Psoas muscle (tissue), 8 donors: Measurements from ENCODE around the gene DAZL. TPM values are rescaled to one million over a fixed set of nuclear protein-coding genes. Genes with fewer than 3 reads are reported as not detected.

Source experiments
- ATAC-seq, 4 donors: fragments of 200-7000 bp; cut with Tn5 transposase; one replicate each; pipeline ENCODE4 v1.9.1; 2020; ENCODE audit warnings: moderate library complexity in 3 of 4, mild to moderate bottlenecking in 2 of 4
- DNase-seq, 2 donors: peaks; one replicate each; pipeline ENCODE4 v3.0.0-alpha.2; 2020
- H3K27ac ChIP-seq: fragments of 200-600 bp; one replicate; pipeline ENCODE4 v1.8.0; 2022
- H3K27me3 ChIP-seq, 3 donors: fragments of 200-600 bp in 1 of 3; one replicate each; pipeline versions ENCODE4 v1.6.1 to v1.8.0; 2013 to 2022; ENCODE audit warnings: low read length in 2 of 3, mild to moderate bottlenecking in 2 of 3, moderate library complexity in 1 of 3; ENCODE audit not compliant: insufficient read depth in 3 of 3
- H3K36me3 ChIP-seq, 2 donors: fragments of 200-600 bp in 1 of 2; one replicate each; pipeline versions ENCODE4 v1.6.1 to v1.8.0; 2013 to 2022; ENCODE audit warnings: low read depth in 1 of 2, mild to moderate bottlenecking in 1 of 2, moderate library complexity in 1 of 2; ENCODE audit not compliant: insufficient read depth in 1 of 2
- H3K4me1 ChIP-seq: fragments of 200-600 bp; one replicate; pipeline ENCODE4 v1.8.0; 2022
- H3K4me3 ChIP-seq: fragments of 200-600 bp; one replicate; pipeline ENCODE4 v1.8.0; 2022; ENCODE audit warnings: mild to moderate bottlenecking
- H3K9me3 ChIP-seq: fragments of 200-600 bp; one replicate; pipeline ENCODE4 v1.8.0; 2022
- CTCF ChIP-seq: fragments of 200-600 bp; IDR thresholded peaks from one replicate; pipeline ENCODE4 v1.8.0; 2022; ENCODE audit warnings: antibody characterized with exemption
- WGBS, 3 donors: extraction: QIAGEN DNeasy Blood & Tissue Kit; methylation state at CpG; one replicate each; pipeline versions ENCODE4 v1.1.6 to v1.1.7; 2013; 5-methylcytosine and 5-hydroxymethylcytosine counted together
- intact Hi-C, 2 donors: fragments of 100-400 bp; cut with DNase I; formaldehyde crosslinking; loops; one replicate each; pipeline versions ENCODE4 v1.11.0 to v1.14.2; 2022
- polyA plus RNA-seq, 3 donors: library from polyadenylated mRNA; stranded (reverse); fragments of 200-250 nt; gene quantifications; one replicate each; pipeline ENCODE4 v1.2.3, GENCODE V29; 2013
- total RNA-seq, 4 donors: library from RNA; stranded (reverse); fragmentation: NEBNext Ultra II Directional in 2 of 4; extraction: Animal tissue kit (Norgen Biotek cat#: 25700) in 2 of 4; gene quantifications; one replicate each; pipeline versions ENCODE4 v1.2.1 to v1.2.4, GENCODE V29; 2021 to 2023
- donor health status: healthy with polysubstance abuse.
- donor health status: DM: no; HTN: no; CAD: no; lungs with moderate emphysema.
- donor health status: Bipolar disorder and iron deficiency.
- donor health status: healthy.
- donor health status: DM: yes; HTN: yes; CAD: no.
- donor health status: DM: no; HTN: no; CAD: no.
- donor health status: DM: no; HTN: no; CAD: no.
- donor health status: DM: yes; HTN: yes; CAD: no.

The DAZL gene
- total and polyA plus RNA-seq, 7 donors, result not detected

- Histone ChIP-seq H3K27ac (peak overlapping the region; percentile 46), H3K4me3 (no peak overlapping the region), H3K27me3 (no peaks in the 10 kb centered on the region), H3K4me1 (peaks cover 4% of the 10 kb centered on the region), H3K36me3 (no peaks in the 10 kb centered on the region), H3K9me3 (no peaks in the 10 kb centered on the region)
- intact Hi-C loops, result no loop called here
- no peak for TF ChIP-seq CTCF
- WGBS, 3 donors, result 71 to 81% (median 73%) methylated on average over 10 of the region's 10 CpGs
- ATAC-seq (peak in 1 of 4 donors; percentile 22), DNase-seq (no peak)
Measured at GRCh38 chr3:16545413-16546185, 59.6 kb downstream of the DAZL start.

DNA sequence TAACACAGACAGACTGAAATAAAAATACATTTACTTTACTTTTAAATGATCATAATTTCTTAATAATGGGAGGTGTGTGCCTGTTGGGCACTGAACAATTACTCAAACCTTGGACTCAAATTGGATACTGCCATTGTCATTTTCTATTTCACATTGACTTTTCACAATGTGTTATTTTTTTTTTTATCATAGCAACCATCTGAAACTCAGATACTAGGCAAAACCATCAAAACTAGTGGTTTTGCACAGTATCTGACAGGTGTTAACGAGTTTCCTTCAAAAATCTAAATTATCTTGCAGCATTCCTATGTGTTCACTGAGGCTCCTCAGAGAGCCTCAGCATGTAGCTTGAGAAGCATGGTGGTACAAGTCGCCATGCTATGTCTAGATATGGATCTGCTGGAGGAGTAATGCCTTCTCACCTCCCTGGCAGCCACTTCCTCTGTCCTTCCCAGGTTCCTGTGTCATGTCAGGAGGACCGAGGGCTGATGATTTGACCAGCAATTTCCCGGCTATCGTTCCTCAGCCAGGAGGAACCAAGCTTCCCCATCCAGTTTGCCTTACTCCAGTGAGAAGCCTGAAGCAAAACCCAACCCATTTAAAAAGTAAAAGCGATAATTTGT, 61.9 kb downstream of the DAZL start:
- 85 to 87% (median 85%) methylated on average over 6 of the region's 6 CpGs for WGBS, 3 donors
- Histone ChIP-seq H3K4me1 (no peaks in the 10 kb centered on the region), H3K27ac (no peak overlapping the region), H3K4me3 (no peak overlapping the region), H3K36me3 (no peaks in the 10 kb centered on the region), H3K27me3 (no peaks in the 10 kb centered on the region), H3K9me3 (no peaks in the 10 kb centered on the region)
- no peak for ATAC-seq
- intact Hi-C loops, result no loop called here
- no peak for TF ChIP-seq CTCF
- no peak for DNase-seq

GRCh38 chr3:16538507-16538906, 66.7 kb downstream of the DAZL start:
- no peak for ATAC-seq
- 79 to 84% (median 80%) methylated on average over 4 of the region's 4 CpGs for WGBS, 3 donors

GRCh38 chr3:16536996-16537395, 68.2 kb downstream of the DAZL start:
- WGBS, 3 donors, result 75 to 76% (median 75%) methylated on average over 3 of the region's 3 CpGs
- Histone ChIP-seq H3K36me3 (no peaks in the 10 kb centered on the region), H3K9me3 (no peaks in the 10 kb centered on the region), H3K4me3 (no peak overlapping the region), H3K4me1 (peaks cover 3% of the 10 kb centered on the region), H3K27me3 (no peaks in the 10 kb centered on the region), H3K27ac (no peak overlapping the region)
- TF ChIP-seq CTCF, result no peak
- ATAC-seq (no peak), DNase-seq (no peak)
- intact Hi-C loops, result no loop called here

More at GRCh38 chr3:16538507-16538906, 66.7 kb downstream of the DAZL start:
- Histone ChIP-seq H3K27me3 (no peaks in the 10 kb centered on the region), H3K4me1 (peaks cover 1% of the 10 kb centered on the region), H3K36me3 (no peaks in the 10 kb centered on the region), H3K9me3 (no peaks in the 10 kb centered on the region), H3K27ac (no peak overlapping the region), H3K4me3 (no peak overlapping the region)
- intact Hi-C loops, result no loop called here
- TF ChIP-seq CTCF, result no peak
- DNase-seq, result no peak

Other genes with a start within 250 kb of the DAZL start
- 10 to 100 TPM; 11.5 to 21.8 (median 16.8) TPM for gene RFTN1, start 91.7 kb downstream of the DAZL start, total RNA-seq
- gene RFTN1, start 91.7 kb downstream of the DAZL start, polyA plus RNA-seq, result 10 to 100 TPM in 2 of 3 donors, 1 to 10 TPM in 1; 9.1 to 33.1 (median 14.9) TPM